Germinal center (tissue), 1 donor: Measurements from ENCODE around the gene GPBAR1.

Experiments used
- DNase-seq: peaks from one replicate; pipeline ENCODE4 v3.0.0; 2012; ENCODE audit warnings: mixed read lengths, low spot score

Gene GPBAR1

DNA sequence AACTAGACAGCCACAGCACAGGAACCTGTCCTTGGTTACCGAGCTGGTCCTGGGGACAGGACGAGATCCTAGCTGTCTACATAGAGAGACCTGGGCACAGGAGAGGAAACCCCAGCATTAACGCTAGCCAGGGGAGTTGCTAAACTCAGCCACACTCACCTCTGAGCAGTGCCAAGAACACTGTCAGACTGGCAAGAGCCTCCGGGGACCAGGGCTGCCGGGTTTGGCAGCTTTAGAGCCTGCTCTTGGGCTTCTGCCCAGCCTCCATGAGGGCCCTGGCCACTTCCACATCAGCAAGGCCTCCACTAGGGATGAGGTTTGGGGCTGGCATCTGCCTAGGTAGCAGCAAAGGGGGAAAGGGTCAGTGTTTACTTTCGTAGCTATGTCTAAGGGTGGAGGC lies 24.8 kb downstream of the GPBAR1 start:
- DNase-seq: no peak

DNA sequence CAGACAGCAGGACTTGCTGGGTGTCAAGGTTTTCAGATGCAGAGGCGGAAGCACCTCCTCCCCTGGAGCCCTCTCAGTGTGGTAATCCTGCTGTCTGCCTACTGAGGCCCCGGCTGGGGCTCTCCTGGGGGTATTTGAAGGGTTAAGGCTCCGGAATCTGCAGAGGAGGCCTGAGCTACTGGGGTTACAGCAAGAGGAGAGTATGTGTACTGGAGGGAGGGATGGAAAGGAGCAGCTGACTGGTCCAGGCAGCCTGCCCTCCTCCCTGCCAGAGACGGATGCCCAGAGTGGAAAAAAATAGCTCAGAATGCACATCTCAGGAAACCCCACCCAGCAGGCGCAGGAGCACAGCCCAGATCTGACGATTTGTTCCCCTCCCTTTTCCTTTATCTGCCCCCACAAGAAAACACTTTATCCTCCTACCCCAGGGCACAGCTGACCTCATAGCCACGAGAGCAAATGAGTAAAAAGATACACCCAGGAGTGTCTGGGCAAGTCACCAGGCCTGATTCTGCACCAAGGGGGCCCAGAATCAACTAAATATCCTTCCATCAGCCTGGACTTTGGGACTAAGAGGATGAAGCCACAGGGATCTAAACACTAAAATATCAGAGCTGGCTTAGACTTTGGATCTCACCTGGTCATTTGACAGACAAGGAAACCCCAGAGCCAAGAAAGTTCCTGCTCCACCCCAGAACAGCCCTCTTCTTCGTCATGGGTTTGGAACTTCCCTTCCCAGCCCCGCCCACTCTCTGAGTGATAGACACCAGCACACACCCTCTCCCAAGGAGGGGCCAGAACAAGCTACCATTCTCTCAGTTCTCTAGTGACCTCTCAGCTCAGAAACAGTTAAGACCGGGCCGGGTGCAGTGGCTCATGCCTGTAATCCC lies 26.0 kb downstream of the GPBAR1 start:
- peak; percentile 69 for DNase-seq

DNA sequence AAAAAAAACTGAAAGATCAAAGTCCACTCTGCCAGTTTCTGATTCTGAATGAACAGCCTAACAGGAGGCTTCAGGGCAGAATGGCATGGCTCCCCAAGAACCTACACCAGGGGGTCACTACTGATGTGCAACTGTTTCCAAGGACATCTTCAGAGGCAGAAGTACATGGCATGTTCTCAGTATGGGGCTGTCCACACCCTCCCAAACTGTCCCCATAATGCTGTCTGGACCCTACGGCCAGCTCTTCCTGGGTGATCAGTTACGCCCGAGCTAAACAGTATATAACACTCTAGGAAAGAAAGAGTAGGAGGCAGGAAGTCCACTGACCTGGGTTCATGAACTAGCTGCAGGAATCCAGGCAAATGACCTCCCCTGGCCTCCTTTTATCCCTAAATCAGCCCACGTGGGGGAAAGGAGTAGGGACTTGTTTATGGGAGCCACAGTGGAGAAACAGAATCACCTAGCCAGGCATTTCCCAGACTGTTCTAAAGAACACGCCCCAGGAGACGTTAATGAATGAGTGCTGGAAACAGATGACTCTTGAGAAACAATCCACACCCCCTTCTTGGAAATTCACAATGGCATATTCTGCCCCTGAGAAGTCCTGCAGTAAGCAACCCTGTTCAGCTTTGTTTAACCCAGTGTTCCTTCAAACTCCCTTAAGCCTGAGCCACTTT lies 29.0 kb downstream of the GPBAR1 start:
- DNase-seq: no peak

DNA sequence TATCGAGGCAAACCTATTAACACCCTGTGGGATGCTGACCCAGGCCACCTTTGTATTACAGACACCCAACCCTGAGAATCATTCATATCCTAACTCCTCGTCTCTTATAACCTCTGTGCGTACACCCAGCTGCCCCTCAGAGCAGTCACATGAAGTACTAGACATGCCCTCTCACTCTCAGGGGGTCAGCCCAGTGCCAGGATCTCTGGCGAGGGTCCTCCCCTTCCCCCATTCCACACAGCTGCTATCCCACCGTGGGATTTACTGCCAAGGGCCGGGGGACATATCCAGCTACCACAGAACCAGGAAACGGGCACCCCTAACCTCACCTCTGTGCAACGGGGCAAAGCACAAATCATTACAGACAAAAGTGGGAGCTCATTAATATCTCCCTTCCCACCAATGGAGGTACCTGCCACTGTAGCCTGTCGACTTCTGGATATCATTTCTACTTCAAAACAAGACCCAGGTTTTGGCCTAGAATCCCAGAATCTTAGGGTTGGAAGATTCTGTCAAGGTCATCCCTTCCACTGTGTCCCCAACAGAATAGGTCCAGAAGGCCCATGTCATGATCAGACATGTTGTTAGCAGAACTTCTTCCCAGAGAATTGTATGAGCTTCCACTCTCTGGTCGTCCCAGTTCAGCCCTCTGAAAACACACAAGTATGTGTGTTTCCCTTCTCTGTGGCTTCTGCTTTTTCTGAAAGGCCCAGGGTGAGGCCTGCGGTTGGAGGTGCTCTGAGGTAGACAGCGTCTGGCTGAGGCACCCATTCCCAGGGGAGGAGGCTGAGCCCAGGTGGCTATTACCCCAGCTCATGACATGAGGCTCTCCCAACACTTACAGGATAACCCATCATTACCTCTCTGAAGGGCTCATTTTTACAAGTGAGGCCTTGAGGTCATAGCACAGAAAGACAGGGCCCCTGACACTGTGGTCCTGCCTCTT lies 29.8 kb downstream of the GPBAR1 start:
- peak; percentile 87 for DNase-seq

DNA sequence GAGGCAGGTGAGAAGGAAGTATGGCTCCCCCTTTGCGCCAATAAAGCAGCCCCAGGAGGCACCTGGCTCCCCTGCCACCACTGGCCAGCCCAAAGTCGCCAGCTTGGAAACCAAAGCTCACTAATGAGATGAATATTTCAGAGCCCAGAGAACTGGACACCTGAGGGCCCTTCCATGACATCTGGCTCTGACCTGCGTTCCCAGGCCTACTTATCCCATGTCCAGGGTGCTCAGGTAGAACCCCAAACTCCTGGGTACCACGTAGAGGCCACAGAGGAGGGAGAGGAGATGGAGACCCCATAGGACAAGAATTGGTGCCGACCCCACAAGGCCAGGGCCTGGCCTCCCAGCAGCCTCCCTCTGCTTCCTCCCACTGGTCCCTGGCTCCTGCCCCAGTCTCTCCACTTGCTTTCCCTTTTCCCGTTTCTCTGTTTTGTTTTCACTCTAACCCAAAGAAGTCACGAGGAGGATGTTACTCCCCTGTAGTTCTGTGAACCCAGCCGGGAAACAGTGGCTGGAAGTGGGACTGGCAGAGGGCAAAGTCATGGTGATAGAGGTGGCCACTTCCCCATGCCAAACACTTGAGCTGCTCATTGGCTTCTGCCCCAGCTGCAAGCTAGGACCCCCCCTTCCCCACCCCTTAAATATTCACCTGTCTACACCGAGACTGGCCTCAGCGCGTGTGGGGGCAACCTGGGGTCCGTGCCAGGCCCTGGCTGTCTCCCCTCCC lies 30.7 kb downstream of the GPBAR1 start:
- peak; percentile 59 for DNase-seq

DNA sequence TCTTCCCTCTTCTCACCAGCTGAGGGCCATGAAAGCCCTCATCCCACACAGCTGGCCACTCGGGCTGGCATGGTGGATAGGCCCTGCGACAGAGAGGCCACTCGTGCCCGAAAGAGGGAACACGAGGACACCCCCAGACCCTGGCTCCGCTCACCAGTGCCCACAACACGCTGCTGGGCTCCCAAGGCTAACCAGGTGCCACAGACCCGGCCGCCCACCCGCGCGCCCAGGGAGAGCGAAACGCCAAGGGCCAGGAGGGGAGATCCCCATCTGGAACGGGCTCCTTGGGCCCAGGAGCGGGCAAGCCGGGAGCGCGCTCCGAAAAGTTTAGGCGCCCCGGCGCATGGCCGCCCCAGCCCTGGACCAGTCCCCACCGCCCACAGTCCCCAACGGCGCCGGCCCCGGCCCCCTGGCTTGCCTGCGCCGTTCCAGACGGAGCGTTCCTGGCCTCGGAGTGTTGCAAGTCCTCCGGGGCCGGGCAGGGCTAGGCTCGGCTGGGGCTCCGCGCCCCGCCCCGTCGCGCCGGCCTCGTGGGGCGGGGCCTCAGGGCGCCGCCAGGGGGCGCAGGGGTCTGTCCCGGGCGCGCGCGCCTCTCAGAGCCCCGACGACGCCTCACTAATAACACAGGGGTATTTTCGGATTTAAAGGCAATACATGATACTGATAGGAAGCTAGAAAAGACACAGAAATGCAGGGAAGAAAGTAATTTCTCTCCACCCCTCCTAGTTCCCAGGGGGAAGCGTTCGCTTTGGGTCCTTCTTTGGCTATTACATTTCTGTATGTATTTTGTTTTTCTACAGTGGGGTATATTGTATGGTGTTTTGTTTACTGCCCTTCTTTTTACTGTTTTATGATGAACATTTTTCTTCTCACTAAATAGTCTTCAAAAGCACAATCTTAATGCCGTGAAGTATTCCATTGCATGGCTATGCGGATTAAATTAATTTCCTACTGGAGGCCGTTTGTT lies 31.5 kb downstream of the GPBAR1 start, which contains the start of gene TMBIM1:
Gene TMBIM1, minus strand, starts transcription at position 456 of the 967 bp plus-strand sequence. CDS start 10,362 bp downstream, outside the sequence.
- peak; percentile 94 for DNase-seq

DNA sequence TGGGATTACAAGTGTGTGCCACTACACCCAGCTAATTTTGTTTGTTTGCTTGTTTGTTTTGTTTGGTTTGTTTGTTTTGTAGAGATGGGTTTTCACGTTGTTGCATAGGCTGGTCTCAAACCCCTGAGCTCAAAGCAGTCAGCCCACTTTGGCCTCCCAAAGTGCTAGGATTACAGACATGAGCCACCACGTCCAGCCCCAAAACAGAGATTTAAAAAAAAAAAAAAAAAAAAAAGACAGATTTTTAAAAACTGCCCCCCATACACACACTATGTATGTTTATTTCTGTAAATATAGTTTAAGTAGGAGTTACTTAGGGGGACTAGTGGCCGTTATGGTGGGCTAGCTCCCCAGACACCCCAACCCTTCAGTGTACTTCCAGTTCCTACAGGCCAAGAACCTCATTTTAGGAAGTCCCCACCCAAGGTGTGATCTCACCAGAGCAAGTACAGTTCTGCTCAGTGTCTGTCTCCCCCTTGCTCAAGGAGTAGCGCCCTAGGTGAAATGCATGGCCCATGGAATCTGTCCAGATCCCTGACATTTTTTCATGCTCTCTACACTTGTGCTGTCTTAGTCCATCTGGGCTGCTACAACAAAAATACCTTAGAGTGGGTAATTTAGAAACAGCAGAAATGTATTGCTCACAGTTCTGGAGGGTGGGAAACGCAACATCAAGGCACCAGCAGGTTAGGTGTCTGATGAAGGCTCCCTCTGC lies 33.1 kb downstream of the GPBAR1 start:
- no peak for DNase-seq

DNA sequence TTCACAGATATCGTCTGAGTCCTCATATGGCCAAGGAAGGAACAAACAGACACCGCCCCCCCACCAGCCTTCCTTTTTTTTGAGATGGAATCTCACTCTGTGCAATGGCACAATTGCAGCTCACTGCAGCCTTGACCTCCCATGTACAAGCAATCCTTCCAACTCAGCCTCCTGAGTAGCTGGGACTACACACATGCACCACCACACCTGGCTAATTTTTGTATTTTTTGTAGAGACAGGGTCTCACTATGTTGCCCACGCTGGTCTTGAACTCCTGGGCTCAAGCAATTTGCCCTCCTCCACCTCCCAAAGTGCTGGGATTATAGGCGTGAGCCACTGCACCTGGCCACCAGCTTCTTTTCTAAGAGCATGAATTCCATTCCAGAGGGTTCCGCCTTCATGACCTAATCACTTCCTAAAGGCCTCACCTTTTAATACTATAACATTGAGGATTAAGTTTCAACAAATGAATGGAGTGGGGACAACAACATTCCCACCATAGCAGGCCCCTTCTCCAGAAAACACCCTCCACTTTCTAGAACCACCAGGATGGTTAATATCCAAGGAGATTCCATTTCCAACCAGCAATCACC lies 33.7 kb downstream of the GPBAR1 start:
- DNase-seq: no peak

DNA sequence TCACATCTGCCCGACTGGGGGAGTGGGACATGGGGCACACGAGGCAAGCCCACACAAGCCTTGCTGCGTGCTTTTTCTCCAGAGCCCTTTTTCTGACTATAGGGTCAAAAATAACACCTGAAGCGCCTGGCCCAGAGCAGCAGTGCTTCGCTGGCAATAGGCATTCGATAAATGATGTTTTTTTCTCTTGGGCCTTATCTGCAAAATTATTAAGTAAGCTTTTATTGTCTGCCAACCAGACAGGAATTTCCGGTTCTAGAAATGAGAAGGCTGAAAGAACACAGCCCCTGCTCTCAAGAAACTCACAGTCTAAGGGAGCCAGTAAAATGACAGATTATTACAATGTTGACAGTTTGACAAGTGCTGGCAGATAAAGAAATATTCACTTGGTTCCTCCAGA lies 34.2 kb downstream of the GPBAR1 start:
- DNase-seq: no peak

DNA sequence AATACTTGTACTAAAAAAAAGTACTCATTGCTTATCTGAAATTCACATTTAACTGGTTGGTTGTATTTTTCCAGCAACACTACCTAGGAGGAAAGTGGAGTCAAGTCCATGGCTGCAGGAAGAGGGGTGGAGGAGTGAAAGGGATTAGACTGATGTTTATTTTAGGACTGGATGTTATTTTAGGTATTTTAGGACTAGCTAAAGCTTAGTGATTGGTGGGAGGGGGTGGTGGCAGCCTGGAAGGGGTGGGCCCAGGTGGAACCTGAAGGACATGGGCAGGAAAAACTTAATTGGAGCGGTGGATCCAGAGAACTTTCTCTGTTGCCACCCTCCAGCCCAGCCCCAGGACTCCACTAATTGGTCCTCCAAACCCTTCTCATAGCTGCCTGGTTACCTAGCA lies 35.4 kb downstream of the GPBAR1 start:
- DNase-seq: no peak

DNA sequence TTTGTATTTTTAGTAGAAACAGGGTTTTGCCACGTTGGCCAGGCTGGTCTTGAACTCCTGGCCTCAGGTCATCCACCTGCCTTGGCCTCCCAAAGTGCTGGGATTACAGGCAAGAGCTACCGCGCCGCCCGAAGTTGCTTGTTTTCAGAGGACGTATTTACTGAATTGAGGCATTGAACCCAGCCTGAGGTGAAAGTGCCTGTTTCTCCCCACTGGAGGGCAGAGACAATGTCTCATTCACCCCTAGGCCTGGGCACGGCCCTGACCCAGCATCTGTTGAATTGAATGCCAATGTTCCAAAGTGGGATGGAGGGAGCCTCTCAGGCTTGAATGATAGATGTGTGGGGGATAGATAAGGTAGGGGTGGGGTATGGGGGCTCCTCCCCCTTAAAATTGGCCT lies 36.0 kb downstream of the GPBAR1 start:
- no peak for DNase-seq

DNA sequence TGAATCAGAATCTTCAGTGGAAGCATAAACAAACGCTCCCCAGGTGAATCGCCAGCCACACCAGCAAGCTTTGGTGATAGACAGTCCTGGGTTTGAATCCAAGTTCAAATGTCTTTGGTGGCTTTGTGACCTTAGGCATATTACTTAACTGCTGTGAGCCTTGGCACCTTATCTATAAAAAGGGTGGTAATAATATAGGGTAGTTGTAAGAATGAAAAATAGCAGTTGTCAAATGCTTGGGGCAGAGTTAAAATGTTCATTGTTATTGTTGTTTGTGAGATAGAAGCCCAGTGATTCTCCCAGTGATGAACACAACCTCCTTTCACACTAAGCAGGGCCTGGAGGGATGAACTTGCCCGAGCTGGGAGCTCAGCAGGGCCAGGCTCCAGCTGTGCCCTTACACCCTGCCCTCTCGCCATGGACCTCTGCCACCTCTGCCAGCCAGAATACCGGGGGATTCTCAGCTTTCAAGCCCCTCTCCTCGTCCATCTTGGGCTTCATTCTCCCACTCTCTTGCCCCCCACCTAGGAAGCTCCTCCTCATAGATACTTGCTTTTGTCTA lies 37.6 kb downstream of the GPBAR1 start:
- DNase-seq: no peak

DNA sequence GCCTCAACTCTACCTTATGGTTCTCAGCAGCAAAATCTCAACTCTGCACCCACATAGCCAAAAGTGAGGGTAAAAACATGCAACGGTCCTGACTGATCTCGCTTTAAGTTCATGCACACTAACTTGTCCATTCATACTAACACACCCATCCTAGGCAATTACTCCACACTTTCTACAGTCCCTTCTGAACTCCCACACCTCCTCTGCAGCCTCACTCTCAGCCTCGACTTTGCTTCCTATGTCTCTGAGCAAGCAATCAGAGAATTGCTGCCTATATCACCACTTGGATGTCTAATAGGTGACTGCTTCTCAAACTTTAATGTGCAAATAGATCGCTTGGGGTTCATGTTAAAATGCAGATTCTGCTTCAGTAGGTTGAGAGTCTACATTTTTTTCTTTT lies 39.3 kb downstream of the GPBAR1 start:
- no peak for DNase-seq

DNA sequence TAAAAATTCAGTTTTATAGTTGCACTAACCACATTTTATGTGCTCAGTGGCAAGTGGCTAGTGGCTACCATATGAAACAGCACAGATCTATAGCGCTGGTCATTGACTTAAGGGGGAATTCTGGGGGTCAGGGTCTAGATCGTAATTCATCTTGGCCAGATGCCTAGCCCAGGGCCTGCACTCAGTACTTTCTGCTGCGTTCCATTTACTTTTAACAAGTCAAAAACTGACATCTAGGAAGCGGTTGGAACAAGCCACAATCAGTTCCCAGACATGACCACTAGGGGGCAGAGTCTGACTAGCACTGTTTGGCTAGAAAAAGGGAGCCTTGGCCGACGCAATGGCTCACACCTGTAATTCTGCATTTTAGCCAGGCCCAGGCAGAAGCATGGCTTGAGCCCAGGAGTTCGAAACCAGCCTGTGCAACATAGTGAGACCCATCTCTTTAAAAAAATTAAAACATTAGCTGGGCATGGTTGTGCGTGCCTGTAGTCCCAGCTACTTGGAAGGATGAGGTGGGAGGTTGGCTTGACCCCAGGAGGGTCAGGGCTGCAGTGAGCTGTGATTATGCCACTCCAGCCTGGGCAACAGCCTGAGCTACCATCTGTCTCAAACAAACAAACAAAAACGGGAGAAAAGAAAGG lies 40.5 kb downstream of the GPBAR1 start:
- DNase-seq: peak; percentile 63

DNA sequence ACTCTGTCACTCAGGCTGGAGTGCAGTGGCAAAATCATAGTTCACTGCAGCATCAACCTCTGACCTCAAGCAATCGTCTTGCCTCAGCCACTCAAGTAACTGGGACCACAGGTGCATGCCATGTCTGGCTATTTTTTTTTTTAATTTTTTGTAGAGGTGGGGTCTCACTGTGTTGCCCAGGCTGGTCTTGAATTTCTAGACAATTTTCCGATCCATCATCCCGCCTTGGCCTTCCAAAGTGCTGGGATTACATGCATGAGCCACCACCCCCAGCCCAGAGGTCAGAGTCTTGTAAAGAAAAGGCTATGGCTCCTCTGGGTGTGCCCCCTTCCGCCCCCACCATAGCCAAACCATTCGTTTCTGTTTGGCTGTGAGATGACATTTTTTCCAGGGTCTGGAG lies 44.6 kb downstream of the GPBAR1 start:
- DNase-seq: no peak

DNA sequence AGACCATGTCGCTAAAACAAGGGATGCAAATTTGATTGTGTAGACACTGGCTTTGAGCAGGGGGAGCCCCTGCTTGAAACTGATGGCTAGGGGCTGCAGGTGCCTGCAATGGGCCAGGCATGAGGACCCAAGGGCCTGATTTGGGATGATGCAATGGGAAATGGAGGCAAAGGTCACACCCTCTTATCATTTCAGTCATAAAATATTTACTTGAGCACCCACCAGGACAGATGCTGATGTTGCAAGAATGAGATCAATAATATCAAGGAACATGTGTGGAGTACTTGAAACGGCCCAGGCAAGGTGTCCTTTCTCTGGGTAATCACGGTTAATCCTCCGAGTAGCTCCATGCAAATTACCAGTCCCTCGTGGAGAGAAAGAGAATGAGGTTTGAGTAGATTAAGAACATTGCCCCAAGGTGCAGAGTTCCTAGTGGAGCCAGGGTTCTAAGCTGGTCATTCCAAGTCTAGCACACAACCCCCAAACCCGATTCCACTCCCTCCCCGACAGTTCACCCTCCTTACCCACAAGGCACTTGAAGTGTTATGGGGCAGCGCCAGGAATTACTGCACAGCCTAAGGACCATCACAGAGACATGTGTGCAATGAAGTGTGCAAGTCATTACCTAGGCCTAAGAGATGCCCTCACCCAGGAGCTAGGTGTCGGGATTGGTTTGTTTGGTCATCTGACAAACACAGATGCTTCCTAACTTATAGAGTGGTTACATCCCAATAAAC lies 45.5 kb downstream of the GPBAR1 start:
- DNase-seq: no peak

DNA sequence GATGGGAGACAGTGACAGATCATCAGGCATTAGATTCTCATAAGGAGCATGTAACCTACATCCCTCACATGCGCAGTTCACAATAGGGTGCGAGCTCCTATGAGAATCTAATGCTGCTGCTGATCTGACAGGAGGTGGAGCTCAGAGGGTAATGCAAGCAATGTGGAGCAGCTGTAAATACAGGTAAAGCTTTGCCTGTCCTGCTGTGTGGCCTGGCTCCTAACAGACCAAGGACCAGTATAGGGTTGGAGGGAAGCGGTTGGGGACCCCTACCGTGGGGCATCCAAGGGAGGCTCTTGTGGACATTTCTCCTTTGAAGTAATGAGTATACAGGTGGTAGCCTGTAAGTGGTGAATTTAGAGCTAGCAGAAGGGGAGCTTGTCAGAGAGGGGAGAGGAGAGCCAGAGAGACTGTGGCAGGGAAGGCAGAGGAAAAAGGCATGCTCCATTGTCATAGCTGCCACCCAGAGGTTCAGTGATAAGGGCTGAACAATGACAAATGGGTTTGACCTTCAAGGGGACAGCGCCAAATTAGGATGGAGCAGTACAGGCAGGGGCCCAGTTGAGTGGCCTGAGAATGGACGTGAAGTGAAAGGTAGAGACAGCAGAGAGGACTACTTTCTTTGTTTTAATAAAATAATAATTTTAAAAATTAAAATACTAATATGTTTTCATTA lies 46.7 kb downstream of the GPBAR1 start:
- DNase-seq: no peak
